Psoas muscle (tissue), 8 donors: ENCODE measurements around the gene PTTG1IP. TPM values are rescaled to one million over a fixed set of nuclear protein-coding genes. Genes with fewer than 3 reads are reported as not detected.

Experiments
- ATAC-seq, 4 donors: fragments of 200-7000 bp; cut with Tn5 transposase; one replicate each; pipeline ENCODE4 v1.9.1; 2020; ENCODE audit warnings: moderate library complexity in 3 of 4, mild to moderate bottlenecking in 2 of 4
- DNase-seq, 2 donors: peaks; one replicate each; pipeline ENCODE4 v3.0.0-alpha.2; 2020
- H3K27ac ChIP-seq: fragments of 200-600 bp; one replicate; pipeline ENCODE4 v1.8.0; 2022
- H3K27me3 ChIP-seq, 3 donors: fragments of 200-600 bp in 1 of 3; one replicate each; pipeline versions ENCODE4 v1.6.1 to v1.8.0; 2013 to 2022; ENCODE audit warnings: low read length in 2 of 3, mild to moderate bottlenecking in 2 of 3, moderate library complexity in 1 of 3; ENCODE audit not compliant: insufficient read depth in 3 of 3
- H3K36me3 ChIP-seq, 2 donors: fragments of 200-600 bp in 1 of 2; one replicate each; pipeline versions ENCODE4 v1.6.1 to v1.8.0; 2013 to 2022; ENCODE audit warnings: low read depth in 1 of 2, mild to moderate bottlenecking in 1 of 2, moderate library complexity in 1 of 2; ENCODE audit not compliant: insufficient read depth in 1 of 2
- H3K4me1 ChIP-seq: fragments of 200-600 bp; one replicate; pipeline ENCODE4 v1.8.0; 2022
- H3K4me3 ChIP-seq: fragments of 200-600 bp; one replicate; pipeline ENCODE4 v1.8.0; 2022; ENCODE audit warnings: mild to moderate bottlenecking
- H3K9me3 ChIP-seq: fragments of 200-600 bp; one replicate; pipeline ENCODE4 v1.8.0; 2022
- WGBS, 3 donors: extraction: QIAGEN DNeasy Blood & Tissue Kit; methylation state at CpG; one replicate each; pipeline versions ENCODE4 v1.1.6 to v1.1.7; 2013; 5-methylcytosine and 5-hydroxymethylcytosine counted together
- intact Hi-C, 2 donors: fragments of 100-400 bp; cut with DNase I; formaldehyde crosslinking; loops; one replicate each; pipeline versions ENCODE4 v1.11.0 to v1.14.2; 2022
- polyA plus RNA-seq, 3 donors: library from polyadenylated mRNA; stranded (reverse); fragments of 200-250 nt; gene quantifications; one replicate each; pipeline ENCODE4 v1.2.3, GENCODE V29; 2013
- total RNA-seq, 4 donors: library from RNA; stranded (reverse); fragmentation: NEBNext Ultra II Directional in 2 of 4; extraction: Animal tissue kit (Norgen Biotek cat#: 25700) in 2 of 4; gene quantifications; one replicate each; pipeline versions ENCODE4 v1.2.1 to v1.2.4, GENCODE V29; 2021 to 2023
- TF ChIP-seq, protein P1 (sequence below): fragments of 200-600 bp; IDR thresholded peaks from one replicate; pipeline ENCODE4 v1.8.0; 2022; ENCODE audit warnings: antibody characterized with exemption
- donor health status: healthy with polysubstance abuse.
- donor health status: DM: no; HTN: no; CAD: no; lungs with moderate emphysema.
- donor health status: Bipolar disorder and iron deficiency.
- donor health status: healthy.
- donor health status: DM: yes; HTN: yes; CAD: no.
- donor health status: DM: no; HTN: no; CAD: no.
- donor health status: DM: no; HTN: no; CAD: no.
- donor health status: DM: yes; HTN: yes; CAD: no.

PTTG1IP gene
- total and polyA plus RNA-seq, 7 donors, result 49.6 to 108 (median 68.3) TPM

DNA sequence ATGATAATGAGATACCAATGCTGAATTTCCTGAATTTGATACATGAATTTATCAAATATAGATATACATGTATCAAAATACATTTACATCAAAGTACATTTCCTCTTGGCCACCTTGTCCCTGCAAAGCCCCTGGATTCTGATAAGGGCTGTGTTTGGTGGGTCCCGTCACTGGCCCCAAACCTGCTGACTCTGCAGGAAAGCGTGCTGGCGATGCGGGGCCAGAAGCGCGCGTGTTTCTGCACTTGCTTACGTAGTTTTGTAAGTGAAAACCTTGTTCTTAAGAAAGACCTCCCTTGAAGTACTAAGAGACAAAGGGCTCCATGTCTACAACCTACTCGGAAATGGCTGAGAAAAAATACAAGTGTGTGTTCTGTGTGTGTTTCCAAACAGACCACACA lies 36.2 kb upstream of the PTTG1IP start:
- Histone ChIP-seq H3K36me3 (no peaks in the 10 kb centered on the region), H3K4me3 (no peak overlapping the region), H3K27ac (no peak overlapping the region), H3K4me1 (peaks cover 9% of the 10 kb centered on the region), H3K27me3 (no peaks in the 10 kb centered on the region), H3K9me3 (no peaks in the 10 kb centered on the region)
- intact Hi-C loops, result no loop called here
- DNase-seq, result no peak
- no peak for ATAC-seq
- WGBS, 3 donors, result 90 to 95% (median 93%) methylated on average over 9 of the region's 9 CpGs
- TF ChIP-seq, protein P1, sequence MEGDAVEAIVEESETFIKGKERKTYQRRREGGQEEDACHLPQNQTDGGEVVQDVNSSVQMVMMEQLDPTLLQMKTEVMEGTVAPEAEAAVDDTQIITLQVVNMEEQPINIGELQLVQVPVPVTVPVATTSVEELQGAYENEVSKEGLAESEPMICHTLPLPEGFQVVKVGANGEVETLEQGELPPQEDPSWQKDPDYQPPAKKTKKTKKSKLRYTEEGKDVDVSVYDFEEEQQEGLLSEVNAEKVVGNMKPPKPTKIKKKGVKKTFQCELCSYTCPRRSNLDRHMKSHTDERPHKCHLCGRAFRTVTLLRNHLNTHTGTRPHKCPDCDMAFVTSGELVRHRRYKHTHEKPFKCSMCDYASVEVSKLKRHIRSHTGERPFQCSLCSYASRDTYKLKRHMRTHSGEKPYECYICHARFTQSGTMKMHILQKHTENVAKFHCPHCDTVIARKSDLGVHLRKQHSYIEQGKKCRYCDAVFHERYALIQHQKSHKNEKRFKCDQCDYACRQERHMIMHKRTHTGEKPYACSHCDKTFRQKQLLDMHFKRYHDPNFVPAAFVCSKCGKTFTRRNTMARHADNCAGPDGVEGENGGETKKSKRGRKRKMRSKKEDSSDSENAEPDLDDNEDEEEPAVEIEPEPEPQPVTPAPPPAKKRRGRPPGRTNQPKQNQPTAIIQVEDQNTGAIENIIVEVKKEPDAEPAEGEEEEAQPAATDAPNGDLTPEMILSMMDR, result no peak

DNA sequence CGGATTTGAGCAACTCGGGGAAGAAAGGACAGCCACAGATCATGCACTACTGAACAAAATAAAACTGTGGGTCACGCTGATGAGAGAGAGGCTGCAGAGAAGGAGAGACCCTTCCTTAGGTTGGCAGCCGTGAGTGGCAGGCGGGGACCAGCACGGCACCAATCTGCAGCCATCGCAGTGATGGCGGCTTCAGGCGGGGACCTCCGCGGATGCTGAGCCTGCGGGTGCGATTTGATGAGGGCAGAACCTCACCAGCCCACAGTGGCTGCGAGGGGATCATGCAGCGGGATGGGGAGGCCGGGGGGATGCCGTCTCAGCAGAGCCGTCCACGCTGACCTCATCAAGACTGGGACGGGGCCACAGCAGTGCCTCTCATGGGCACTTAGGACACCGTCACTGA lies 35.4 kb upstream of the PTTG1IP start:
- DNase-seq, result no peak
- no peak for ATAC-seq
- Histone ChIP-seq H3K4me3 (no peak overlapping the region), H3K9me3 (no peaks in the 10 kb centered on the region), H3K36me3 (no peaks in the 10 kb centered on the region), H3K27ac (no peak overlapping the region), H3K27me3 (no peaks in the 10 kb centered on the region), H3K4me1 (peaks cover 9% of the 10 kb centered on the region)
- WGBS, 3 donors, result 91 to 96% (median 96%) methylated on average over 21 of the region's 21 CpGs
- TF ChIP-seq, protein P1, result no peak
- intact Hi-C loops, result no loop called here

DNA sequence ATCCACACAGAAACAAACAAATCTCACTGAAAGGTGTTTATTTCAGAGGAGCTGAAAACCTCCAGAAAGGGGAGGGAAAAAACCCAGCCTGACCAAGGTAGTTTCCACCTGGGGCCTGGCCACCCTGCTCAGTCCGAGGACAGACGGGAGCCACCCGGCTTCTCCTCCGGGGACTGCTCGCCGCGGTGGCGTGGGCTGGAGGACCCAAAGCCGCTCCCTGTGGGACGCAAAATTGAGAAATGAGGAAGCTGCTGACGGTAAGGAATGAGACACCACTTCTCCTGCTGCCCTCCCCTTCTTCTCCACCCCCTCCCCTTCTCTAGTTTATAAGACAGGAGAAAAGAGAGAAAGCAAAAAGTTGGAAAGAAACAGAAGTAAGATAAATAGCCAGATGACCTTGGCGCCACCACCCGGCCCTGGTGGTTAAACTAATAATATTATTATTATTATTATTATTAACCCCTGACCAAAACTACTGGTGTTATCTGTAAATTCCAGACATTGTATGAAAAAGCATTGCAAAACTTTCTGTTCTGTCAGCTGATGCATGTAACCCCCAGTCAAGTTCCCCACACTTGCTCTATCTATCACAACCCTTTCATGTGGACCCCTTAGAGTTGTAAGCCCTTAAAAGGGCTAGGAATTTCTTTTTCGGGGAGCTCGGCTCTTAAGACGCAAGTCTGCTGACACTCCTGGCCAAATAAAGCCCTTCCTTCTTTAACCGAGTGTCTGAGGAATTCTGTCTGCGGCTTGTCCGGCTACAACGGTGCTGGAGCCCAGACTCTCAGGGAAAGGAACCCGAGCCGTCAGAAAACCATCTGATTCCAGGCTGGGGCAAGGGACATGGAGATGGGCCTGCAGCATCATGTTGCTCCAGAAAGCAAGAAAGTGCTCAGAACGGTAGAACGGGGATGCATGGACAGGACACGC lies 34.7 kb upstream of the PTTG1IP start:
- Histone ChIP-seq H3K27me3 (no peaks in the 10 kb centered on the region), H3K4me3 (no peak overlapping the region)

DNA sequence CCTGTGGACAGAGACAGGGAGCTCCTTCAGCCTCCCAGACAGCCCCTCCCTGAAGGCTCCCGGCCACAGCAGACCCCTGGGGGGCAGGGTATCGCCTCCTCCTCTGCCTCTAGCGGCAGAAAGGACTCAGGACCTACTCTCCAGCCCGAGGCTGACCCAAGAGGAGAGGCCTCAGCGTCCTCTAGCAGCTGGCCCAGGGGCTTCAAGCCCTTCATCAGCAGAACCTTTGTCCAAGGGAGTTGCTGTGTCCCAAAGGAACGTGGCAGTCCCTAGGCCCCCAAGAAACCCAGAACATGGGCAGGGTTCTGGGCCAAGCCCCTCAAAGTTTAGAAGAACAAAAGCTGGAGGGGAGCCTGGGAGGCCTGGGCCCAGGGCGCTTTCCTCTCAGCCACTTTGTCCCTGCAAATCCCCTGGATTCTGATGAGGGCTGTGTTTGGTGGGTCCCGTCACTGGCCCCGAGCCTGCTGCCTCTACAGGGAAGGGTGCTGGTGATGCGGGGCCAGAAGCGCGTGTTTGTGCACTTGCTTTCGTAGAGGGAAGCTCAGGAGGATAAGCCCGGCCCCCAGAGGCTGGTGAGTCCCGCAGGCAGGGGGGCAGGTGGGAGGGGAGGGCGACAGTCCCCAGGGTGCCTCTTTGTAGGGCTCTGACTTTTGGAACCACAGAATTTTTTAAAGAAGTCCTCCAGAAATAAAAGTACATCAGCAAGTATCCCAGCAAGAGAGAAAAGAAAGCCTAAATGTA lies 33.9 kb upstream of the PTTG1IP start:
- no peaks in the 10 kb centered on the region for H3K36me3 ChIP-seq
- H3K27me3 ChIP-seq, result no peaks in the 10 kb centered on the region
- H3K27ac ChIP-seq, result no peak overlapping the region
- TF ChIP-seq, protein P1, result no peak
- H3K4me1 ChIP-seq, result peaks cover 9% of the 10 kb centered on the region
- no peak overlapping the region for H3K4me3 ChIP-seq
- intact Hi-C loops, result no loop called here
- ATAC-seq (no peak), DNase-seq (no peak)
- no peaks in the 10 kb centered on the region for H3K9me3 ChIP-seq
- 71 to 73% (median 72%) methylated on average over 16 of the region's 16 CpGs for WGBS, 3 donors

More for the DNA sequence above, 34.7 kb upstream of the PTTG1IP start:
- TF ChIP-seq, protein P1, result no peak
- Histone ChIP-seq H3K9me3 (no peaks in the 10 kb centered on the region), H3K4me1 (peaks cover 9% of the 10 kb centered on the region), H3K27ac (no peak overlapping the region), H3K36me3 (no peaks in the 10 kb centered on the region)
- WGBS, 3 donors, result 73 to 78% (median 77%) methylated on average over 25 of the region's 25 CpGs
- no peak for ATAC-seq
- intact Hi-C loops, result no loop called here
- no peak for DNase-seq
